HepG2 (cell line): ENCODE results near the gene TMCC1. TPM values are rescaled to one million over a fixed set of nuclear protein-coding genes. Genes with fewer than 3 reads are reported as not detected.

Experiments
- ATAC-seq: fragments of 200-7000 bp; cut with Tn5 transposase; 3 replicates; pipeline ENCODE4 v1.9.1; 2020; ENCODE audit warnings: mild to moderate bottlenecking, moderate library complexity
- BruUV-seq: library from RNA; stranded (reverse); fragments of 400-500 nt; replicated peaks from 2 replicates; lab custom pipeline; 2021; lab: Mats Ljungman, UMichigan
- CTCF ChIA-PET: fragments of 300-600 bp; formaldehyde crosslinking; extraction: SDS; loops from one replicate; lab custom pipeline; 2021; ENCODE audit warnings: low total read pairs, inconsistent platforms, low intra/inter-chr PET ratio; lab: Yijun Ruan, JAX
- POLR2A ChIA-PET: fragments of 350-600 bp; sonication (Branson Sonifier 250); formaldehyde crosslinking; loops from one replicate; lab custom pipeline; 2020; ENCODE audit warnings: antibody characterized with exemption, inconsistent platforms; lab: Yijun Ruan, JAX
- DNase-seq: peaks from one replicate; pipeline ENCODE4 v3.0.0-alpha.2; 2015; ENCODE audit warnings: low spot score
- FAIRE-seq: peaks from 3 replicates; lab custom pipeline; 2011; peaks lifted over from hg19 to GRCh38; lab: Jason Lieb, UNC
- H2AFZ ChIP-seq: one replicate; pipeline ENCODE4 v1.6.1; 2011; ENCODE audit warnings: low read length, inconsistent platforms
- H3K27ac ChIP-seq: fragments of 300-600 bp; 3 replicates; pipeline ENCODE4 v1.8.0; 2011; ENCODE audit warnings: mixed run types, mild to moderate bottlenecking, mixed read lengths, low read length, inconsistent platforms; ENCODE audit not compliant: insufficient read depth; ENCODE audit errors: extremely low read length
- H3K27me3 ChIP-seq, 2 experiments: fragments of 200-600 bp in 1 of 2; 2 replicates in 1 of 2; 3 replicates in 1 of 2; pipeline versions ENCODE4 v1.6.0 to v1.8.0; 2011; ENCODE audit warnings: low read length in 2 of 2, mild to moderate bottlenecking in 2 of 2, moderate library complexity in 2 of 2, inconsistent platforms in 1 of 2; ENCODE audit not compliant: insufficient read depth in 2 of 2, control insufficient read depth in 1 of 2
- H3K36me3 ChIP-seq, 2 experiments: fragments of 200-600 bp in 1 of 2; replicated peaks in 1 of 2; 2 replicates in 1 of 2; 3 replicates in 1 of 2; pipeline versions ENCODE4 v1.5.1 to v1.8.0; 2011; ENCODE audit warnings: low read length in 2 of 2, inconsistent platforms in 1 of 2; ENCODE audit not compliant: insufficient read depth in 2 of 2, control insufficient read depth in 1 of 2
- H3K4me1 ChIP-seq: 2 replicates; pipeline ENCODE4 v1.5.1; 2012; ENCODE audit warnings: low read length, inconsistent platforms; ENCODE audit not compliant: insufficient read depth
- H3K4me2 ChIP-seq: 2 replicates; pipeline ENCODE4 v1.6.0; 2011; ENCODE audit warnings: low read depth, low read length, inconsistent platforms
- H3K4me3 ChIP-seq, 3 experiments: fragments of 200-600 bp in 1 of 3; sonication (generic), shearing (Covaris generic) in 1 of 3; replicated peaks in 1 of 3; 2 replicates each; pipeline ENCODE4 v1.5.1; 2011 to 2016; ENCODE audit warnings: low read length in 3 of 3, inconsistent platforms in 2 of 3, low read depth in 2 of 3, mild to moderate bottlenecking in 2 of 3, control low read depth in 1 of 3, mixed read lengths in 1 of 3; ENCODE audit not compliant: insufficient read depth in 1 of 3
- H3K79me2 ChIP-seq: one replicate; pipeline ENCODE4 v1.6.1; 2011; ENCODE audit warnings: low read length, inconsistent platforms; ENCODE audit not compliant: insufficient read depth
- H3K9ac ChIP-seq: 2 replicates; pipeline ENCODE4 v1.6.0; 2011; ENCODE audit warnings: mild to moderate bottlenecking, low read depth, low read length, inconsistent platforms; ENCODE audit not compliant: insufficient read depth
- H3K9me3 ChIP-seq: 2 replicates; pipeline ENCODE4 v1.5.1; 2012; ENCODE audit warnings: mild to moderate bottlenecking, low read length
- H4K20me1 ChIP-seq: 2 replicates; pipeline ENCODE4 v1.6.0; 2011; ENCODE audit warnings: inconsistent platforms, mild to moderate bottlenecking, low read length, moderate library complexity; ENCODE audit not compliant: insufficient read depth
- ARNT ChIP-seq: fragments of 450-650 bp; IDR thresholded peaks from 2 replicates; pipeline ENCODE4 v1.6.1; 2017
- BCLAF1 ChIP-seq: fragments of 450-650 bp; IDR thresholded peaks from 2 replicates; pipeline ENCODE4 v1.6.1; 2017; ENCODE audit warnings: mild to moderate bottlenecking
- CTCF ChIP-seq: sonication (generic); formaldehyde crosslinking; IDR thresholded peaks from 2 replicates; pipeline ENCODE4 v1.5.0; 2020; ENCODE audit warnings: mild to moderate bottlenecking, missing genetic modification reagents, moderate library complexity
- LCORL ChIP-seq, 2 experiments: fragments of 450-650 bp in 1 of 2; sonication (generic) in 1 of 2; formaldehyde crosslinking in 1 of 2; IDR thresholded peaks; 2 replicates each; pipeline versions ENCODE4 v1.5.0 to v1.6.1; 2017 to 2020; ENCODE audit warnings: antibody characterized with exemption in 1 of 2, missing genetic modification reagents in 1 of 2
- MIER3 ChIP-seq: IDR thresholded peaks from 2 replicates; pipeline ENCODE4 v1.6.1; 2016; ENCODE audit warnings: missing compliant biosample characterization, borderline replicate concordance
- NCOA2 ChIP-seq: sonication (generic); formaldehyde crosslinking; IDR thresholded peaks from 2 replicates; pipeline ENCODE4 v1.8.0; 2022; ENCODE audit warnings: inconsistent platforms
- SAP130 ChIP-seq: IDR thresholded peaks from 2 replicates; pipeline ENCODE4 v1.6.1; 2016; ENCODE audit warnings: low read depth
- SIN3A ChIP-seq: IDR thresholded peaks from 2 replicates; pipeline ENCODE4 v1.6.1; 2011; ENCODE audit warnings: low read depth, mild to moderate bottlenecking, control low read depth, low read length, borderline replicate concordance
- SMC3 ChIP-seq: IDR thresholded peaks from 2 replicates; pipeline ENCODE4 v1.6.1; 2011; ENCODE audit warnings: low read length, improper control_type of control experiment
- SOX6 ChIP-seq, 2 experiments: fragments of 450-650 bp in 1 of 2; sonication (generic) in 1 of 2; formaldehyde crosslinking in 1 of 2; IDR thresholded peaks; 2 replicates each; pipeline versions ENCODE4 v1.4.0 to v1.6.1; 2017 to 2020; ENCODE audit warnings: antibody characterized with exemption in 1 of 2, mild to moderate bottlenecking in 1 of 2, missing genetic modification reagents in 1 of 2
- STAG1 ChIP-seq: sonication (generic); formaldehyde crosslinking; IDR thresholded peaks from 2 replicates; pipeline ENCODE4 v1.4.0; 2020; ENCODE audit warnings: missing genetic modification reagents
- XBP1 ChIP-seq: sonication (generic); formaldehyde crosslinking; IDR thresholded peaks from 2 replicates; pipeline ENCODE4 v1.5.0; 2020; ENCODE audit warnings: missing genetic modification reagents
- ZIK1 ChIP-seq: sonication (generic); formaldehyde crosslinking; IDR thresholded peaks from 2 replicates; pipeline ENCODE4 v1.5.0; 2020; ENCODE audit warnings: mild to moderate bottlenecking, low read depth, missing genetic modification reagents, borderline replicate concordance
- ZNF619 ChIP-seq: sonication (generic); formaldehyde crosslinking; IDR thresholded peaks from 2 replicates; pipeline ENCODE4 v1.4.0; 2020; ENCODE audit warnings: mild to moderate bottlenecking, missing genetic modification reagents
- ZNF672 ChIP-seq: sonication (generic); formaldehyde crosslinking; IDR thresholded peaks from 2 replicates; pipeline ENCODE4 v1.8.1; 2022; ENCODE audit warnings: missing genetic modification reagents
- ZSCAN21 ChIP-seq: sonication (generic); formaldehyde crosslinking; IDR thresholded peaks from 2 replicates; pipeline ENCODE4 v1.8.0; 2022; ENCODE audit warnings: mild to moderate bottlenecking, missing genetic modification reagents, moderate library complexity, borderline replicate concordance
- WGBS: methylation state at CpG from one replicate; pipeline ENCODE4 v1.1.6; 2017; ENCODE audit warnings: low lambda C conversion rate; 5-methylcytosine and 5-hydroxymethylcytosine counted together
- in situ Hi-C: cut with HindIII; loops from 2 replicates; pipeline ENCODE4 v1.10.0; 2017; ENCODE audit warnings: low pct_unique_long_range_greater_than_20kb; ENCODE audit not compliant: extremely low pct_ligation_motif_present
- intact Hi-C: fragments of 100-400 bp; cut with micrococcal nuclease; formaldehyde crosslinking; loops from one replicate; pipeline ENCODE4 v1.10.0; 2022; ENCODE audit not compliant: unreplicated experiment
- polyA plus RNA-seq, 8 experiments: library from polyadenylated mRNA; depleted of rRNA in 3 of 8; stranded (reverse) in 7 of 8; unstranded in 1 of 8; fragments of >200 nt; fragmentation: Illumina TruSeq in 4 of 8; extraction: Trizol in 4 of 8; gene quantifications; 2 replicates each; pipeline versions ENCODE4 v1.2.1 to v1.2.3, GENCODE V29; 2011 to 2016; ENCODE audit warnings: low read depth in 4 of 8, missing spikeins in 1 of 8, mixed read lengths in 1 of 8; ENCODE audit not compliant: insufficient read depth in 1 of 8
- total RNA-seq, 5 experiments: library from RNA; depleted of rRNA; stranded (reverse); fragments of >200 nt; fragmentation: Illumina TruSeq; extraction: Trizol; gene quantifications; 2 replicates each; pipeline ENCODE4 v1.2.3, GENCODE V29; 2016; ENCODE audit warnings: low read depth in 1 of 5
- TF ChIP-seq, protein P1 (sequence below): sonication (generic); formaldehyde crosslinking; conservative IDR thresholded peaks from 2 replicates; pipeline ENCODE4 v1.8.0; 2022; ENCODE audit warnings: mild to moderate bottlenecking, moderate library complexity, missing genetic modification reagents

Gene TMCC1
- total and polyA plus RNA-seq, 2 of the 13 experiments (the other 11 are each of a cell fraction or from before 2014, with no cell fraction given) = 12.1 to 264 TPM

DNA sequence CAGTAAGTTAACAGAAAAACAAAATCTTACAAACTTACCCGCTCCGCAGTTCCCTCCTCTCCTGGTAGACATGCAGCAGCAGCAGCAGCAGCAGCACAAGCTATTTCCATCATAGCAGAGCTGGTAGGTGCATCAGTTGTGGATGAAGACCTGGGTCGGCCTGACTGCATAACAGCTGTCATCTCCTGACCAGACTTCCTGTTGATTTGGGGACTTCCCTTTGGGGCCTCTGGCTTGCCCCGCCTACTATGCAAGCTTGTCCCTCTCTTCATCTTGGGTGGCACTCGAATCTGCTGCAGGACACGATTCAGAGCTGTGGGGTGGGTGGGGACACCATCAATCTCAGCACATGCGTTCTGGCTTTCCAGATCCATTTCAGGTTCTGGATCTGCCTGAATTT lies 65.7 kb downstream of the TMCC1 start (continued):
- TF ChIP-seq SIN3A (no peak), BCLAF1 (no peak), ZSCAN21 (CRISPR knock-in tag) (no peak), ZNF619 (CRISPR knock-in tag) (no peak)

- BruUV-seq = no TSS peak
- ChIA-PET POLR2A (no interaction called here), CTCF (interaction anchor here (1.6 to 4.2 kb wide), 4 partner anchors 109 to 198 kb away, joined by 3 to 44 read pairs (median 14); no protein-coding TSS in a partner anchor)
- in situ Hi-C loops = loop anchor here (5.0 kb wide), 1 partner anchor 173 kb away; no protein-coding TSS in a partner anchor
- Histone ChIP-seq H3K9me3 (no peaks in the 10 kb centered on the region), H3K79me2 (no peaks in the 10 kb centered on the region), H3K4me2 (no peak overlapping the region), H3K36me3 (peaks cover 1 to 7% of the 10 kb centered on the region in 2 experiments; a peak in 4 of 5 replicates), H4K20me1 (no peaks in the 10 kb centered on the region), H3K27ac (no peak overlapping the region), H2AFZ (no peak overlapping the region), H3K4me1 (peaks cover 20% of the 10 kb centered on the region), H3K4me3 (no peak overlapping the region), H3K9ac (no peak overlapping the region), H3K27me3 (no peaks in the 10 kb centered on the region)
- intact Hi-C loops = loop anchor here (1.0 to 5.0 kb wide), 4 partner anchors 175 to 443 kb away; no protein-coding TSS in a partner anchor
- peak; percentile 62 for DNase-seq
- WGBS = 48% methylated on average over 3 of the region's 3 CpGs
- peak; percentile 93 for FAIRE-seq
- peak; percentile 75 for ATAC-seq
- TF ChIP-seq STAG1 (CRISPR knock-in tag) (peak; percentile 91), MIER3 (CRISPR knock-in tag) (0 out of 2 replicates have a peak, but pooled peaks have one; percentile 30), ZIK1 (CRISPR knock-in tag) (no peak), CTCF (CRISPR knock-in tag) (peak; percentile 83), SMC3 (peak; percentile 88), SAP130 (CRISPR knock-in tag) (0 out of 2 replicates have a peak, but pooled peaks have one; percentile 32), SOX6 (IDR thresholded peaks at IDR 0.05) (no peak), SOX6 (CRISPR knock-in tag; IDR thresholded peaks at IDR 0.05) (no peak), LCORL (IDR thresholded peaks at IDR 0.05) (no peak), LCORL (CRISPR knock-in tag; IDR thresholded peaks at IDR 0.05) (0 out of 2 replicates have a peak, but pooled peaks have one; percentile 17), XBP1 (CRISPR knock-in tag) (no peak), NCOA2 (CRISPR knock-in tag) (no peak), ARNT (no peak), ZNF672 (CRISPR knock-in tag) (no peak)
- TF ChIP-seq, protein P1, sequence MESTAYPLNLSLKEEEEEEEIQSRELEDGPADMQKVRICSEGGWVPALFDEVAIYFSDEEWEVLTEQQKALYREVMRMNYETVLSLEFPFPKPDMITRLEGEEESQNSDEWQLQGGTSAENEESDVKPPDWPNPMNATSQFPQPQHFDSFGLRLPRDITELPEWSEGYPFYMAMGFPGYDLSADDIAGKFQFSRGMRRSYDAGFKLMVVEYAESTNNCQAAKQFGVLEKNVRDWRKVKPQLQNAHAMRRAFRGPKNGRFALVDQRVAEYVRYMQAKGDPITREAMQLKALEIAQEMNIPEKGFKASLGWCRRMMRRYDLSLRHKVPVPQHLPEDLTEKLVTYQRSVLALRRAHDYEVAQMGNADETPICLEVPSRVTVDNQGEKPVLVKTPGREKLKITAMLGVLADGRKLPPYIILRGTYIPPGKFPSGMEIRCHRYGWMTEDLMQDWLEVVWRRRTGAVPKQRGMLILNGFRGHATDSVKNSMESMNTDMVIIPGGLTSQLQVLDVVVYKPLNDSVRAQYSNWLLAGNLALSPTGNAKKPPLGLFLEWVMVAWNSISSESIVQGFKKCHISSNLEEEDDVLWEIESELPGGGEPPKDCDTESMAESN (CRISPR knock-in tag) = no peak
Measured at GRCh38 chr3:129824926-129825541, 68.5 kb downstream of the TMCC1 start.
